ENCODE results near the gene EDDM13.
"Not testable (repeated sequence)": the region's sequence is repeated elsewhere in the genome, so short reads cannot be mapped to it uniquely, and the experiment has no call there.

EDDM13 gene, protein sequence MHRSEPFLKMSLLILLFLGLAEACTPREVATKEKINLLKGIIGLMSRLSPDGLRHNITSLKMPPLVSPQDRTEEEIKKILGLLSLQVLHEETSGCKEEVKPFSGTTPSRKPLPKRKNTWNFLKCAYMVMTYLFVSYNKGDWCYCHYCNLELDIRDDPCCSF

DNA sequence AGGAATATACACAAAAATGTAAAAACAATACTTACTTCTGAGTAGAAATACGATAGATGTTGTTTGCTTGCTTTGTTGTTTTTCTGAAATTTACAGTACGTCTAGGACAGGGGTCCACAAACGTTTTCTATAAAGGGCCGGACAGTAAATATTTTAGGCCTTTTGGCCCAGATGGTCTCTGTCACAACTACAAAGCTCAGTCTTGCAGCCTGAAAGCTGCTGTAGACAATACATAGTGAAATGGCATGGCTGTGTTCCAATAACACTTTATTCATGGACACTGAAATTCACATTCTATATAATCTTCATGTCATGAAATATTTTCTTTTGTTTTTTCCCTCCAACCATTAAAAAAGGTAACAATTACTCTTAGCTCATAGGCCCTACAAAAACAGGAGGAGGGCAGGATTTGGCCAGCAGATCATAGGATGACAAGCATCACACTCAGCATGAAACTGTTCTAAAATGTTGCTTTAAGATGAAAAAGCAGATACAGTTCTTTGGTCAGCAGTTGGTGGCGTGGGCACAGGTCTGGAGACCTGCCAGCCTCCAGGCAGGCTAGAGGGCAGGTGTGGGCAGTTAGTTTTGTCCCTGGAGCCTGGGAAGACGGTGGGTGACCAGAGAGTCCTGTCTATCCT lies at the start of gene EDDM13:
TSS of gene EDDM13 (plus strand) at position 588 of the 638 bp plus-strand sequence. CDS start 87 bp downstream, outside the sequence.
- no peak for DNase-seq

DNA sequence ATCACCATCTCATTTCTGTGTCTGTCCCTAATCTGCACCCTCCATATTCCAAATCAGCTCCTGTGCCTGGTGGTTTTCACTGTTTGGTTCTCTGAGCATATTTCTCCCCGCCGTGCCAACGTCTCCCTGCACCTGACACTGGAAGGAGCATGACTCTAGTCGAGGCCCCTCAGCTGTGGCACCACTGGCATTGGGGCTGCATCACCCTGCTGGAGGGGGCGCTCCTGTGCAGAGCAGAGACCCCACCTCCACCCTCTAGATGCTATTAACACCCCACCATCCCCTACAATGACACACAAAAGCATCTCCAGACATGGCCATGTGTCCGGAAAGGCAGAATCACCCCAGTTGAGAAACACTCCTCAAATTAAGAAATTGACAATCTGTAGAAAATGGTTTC lies 49.6 kb upstream of the EDDM13 start:
- no peak for DNase-seq

DNA sequence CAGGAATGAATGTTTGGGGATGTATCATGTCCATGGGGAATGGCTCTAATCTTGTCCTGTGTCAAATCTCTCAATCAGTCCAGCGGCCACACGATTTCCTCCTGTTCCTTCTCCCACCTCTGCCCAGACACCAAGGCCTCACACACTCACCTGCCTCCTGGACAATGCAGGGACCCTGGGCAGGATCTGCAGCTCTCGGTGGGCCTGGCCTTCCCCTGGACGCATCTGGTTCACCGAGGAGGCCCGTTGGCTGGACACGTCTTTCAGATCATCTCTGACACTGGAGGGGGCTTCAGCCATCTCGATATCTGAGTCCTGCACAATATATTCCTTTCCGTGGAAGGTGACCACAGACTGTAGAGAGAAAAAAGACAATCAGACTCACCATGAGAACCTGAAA lies 49.1 kb upstream of the EDDM13 start:
- no peak for DNase-seq

DNA sequence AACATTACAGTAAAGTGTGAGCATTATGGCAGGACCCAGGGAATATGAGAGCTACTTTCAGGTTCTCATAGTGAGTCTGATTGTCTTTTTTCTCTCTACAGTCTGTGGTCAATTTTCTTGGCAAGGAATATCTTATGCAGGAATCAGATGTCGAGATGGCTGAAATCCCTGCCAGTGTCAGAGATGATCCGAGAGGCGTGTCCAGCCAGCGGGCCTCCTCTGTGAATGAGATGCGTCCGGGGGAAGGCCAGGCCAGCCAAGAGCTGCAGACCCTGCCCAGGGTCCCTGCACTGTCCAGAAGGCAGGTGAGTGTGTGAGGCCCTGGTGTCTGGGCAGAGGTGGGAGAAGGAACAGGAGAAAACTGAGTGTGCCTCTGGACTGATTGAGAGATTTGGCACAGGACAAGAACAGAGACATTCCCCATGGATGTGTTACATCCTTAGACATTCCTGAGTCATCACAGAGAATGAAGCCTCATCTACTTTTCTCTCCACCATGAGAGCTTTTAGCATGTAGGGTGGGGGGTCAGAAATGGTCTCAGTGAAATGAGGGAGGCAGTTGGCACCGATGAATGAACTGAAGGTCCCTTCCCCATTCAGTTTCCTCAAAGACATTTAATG lies 27.3 kb upstream of the EDDM13 start:
- no peak for DNase-seq

DNA sequence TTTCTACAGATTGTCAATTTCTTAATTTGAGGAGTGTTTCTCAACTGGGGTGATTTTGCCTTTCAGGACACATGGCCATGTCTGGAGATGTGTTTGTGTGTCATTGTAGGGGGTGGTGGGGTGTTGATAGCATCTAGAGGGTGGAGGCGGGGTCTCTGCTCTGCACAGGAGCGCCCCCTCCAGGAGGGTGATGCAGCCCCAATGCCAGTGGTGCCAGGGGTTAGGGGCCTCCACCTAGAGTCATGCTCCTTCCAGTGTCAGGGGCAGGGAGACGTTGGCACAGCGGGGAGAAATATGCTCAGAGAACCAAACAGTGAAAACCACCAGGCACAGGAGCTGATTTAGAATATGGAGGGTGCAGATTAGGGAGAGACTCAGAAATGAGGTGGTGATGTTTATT lies 26.8 kb upstream of the EDDM13 start:
- DNase-seq, result not testable (repeated sequence)

DNA sequence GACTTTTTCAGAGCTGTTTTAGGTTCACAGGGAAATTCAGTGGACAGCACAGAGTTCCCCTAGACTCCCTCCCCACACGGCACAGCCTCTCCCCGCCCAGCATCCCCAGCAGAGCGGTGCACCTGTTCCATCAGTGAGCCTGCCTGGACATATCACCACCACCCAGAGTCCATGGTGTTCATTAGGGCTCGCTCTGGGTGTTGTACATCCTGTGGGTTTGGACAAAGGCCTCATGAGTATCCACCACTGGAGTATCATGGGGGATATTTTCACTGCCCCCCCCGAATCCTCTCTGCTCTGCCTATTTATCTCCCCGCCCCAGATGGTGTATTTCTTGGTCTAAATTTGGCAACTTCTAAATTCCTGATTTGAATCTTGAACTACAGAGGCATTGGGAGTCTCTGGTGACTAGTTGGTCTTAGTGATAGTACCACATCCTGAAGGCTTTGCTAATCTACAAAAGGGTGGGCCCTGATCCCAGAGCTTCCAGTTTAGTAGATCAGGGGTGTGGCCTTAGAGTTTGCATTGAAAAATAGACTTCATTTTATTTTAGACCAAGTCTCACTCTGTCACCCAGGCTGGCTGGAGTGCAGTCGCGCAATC lies 23.7 kb upstream of the EDDM13 start:
- DNase-seq, result not testable (repeated sequence)

DNA sequence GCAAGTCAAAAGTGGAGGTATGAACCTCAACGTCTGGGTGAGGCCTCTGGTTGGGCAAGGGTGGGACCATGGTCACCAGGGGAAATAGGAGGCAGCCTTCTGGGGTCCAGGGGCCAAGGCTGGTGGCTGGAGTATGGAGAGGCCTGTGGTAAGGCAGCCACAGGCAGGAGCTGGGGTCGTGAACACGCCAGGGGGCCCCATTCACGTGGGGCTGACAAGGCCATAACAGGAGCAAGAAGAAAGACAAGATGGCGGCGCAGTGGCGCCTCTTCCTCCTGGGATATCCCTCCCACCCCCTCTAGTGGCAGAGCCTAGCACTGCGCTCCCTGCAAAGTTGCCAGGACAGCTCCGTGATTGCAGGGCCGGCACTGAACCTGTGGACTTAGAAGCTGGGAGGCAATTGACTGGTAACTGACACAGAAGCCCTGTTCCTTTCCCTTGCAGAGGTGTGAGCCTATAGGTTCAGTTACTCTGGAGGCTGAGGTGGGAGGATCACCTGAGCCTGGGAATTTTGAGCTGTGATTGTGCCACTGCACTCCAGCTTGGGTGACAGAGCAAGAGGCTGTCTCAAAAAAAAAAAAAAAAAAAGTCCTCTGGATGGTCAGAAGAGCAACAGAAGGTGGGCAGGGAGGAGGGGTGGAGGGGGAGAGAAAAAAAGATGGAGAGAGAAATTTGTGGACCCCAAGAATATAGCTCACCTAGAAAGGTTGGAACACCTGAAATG lies 19.7 kb upstream of the EDDM13 start:
- peak; percentile 73 to 84 (median 80) for DNase-seq

DNA sequence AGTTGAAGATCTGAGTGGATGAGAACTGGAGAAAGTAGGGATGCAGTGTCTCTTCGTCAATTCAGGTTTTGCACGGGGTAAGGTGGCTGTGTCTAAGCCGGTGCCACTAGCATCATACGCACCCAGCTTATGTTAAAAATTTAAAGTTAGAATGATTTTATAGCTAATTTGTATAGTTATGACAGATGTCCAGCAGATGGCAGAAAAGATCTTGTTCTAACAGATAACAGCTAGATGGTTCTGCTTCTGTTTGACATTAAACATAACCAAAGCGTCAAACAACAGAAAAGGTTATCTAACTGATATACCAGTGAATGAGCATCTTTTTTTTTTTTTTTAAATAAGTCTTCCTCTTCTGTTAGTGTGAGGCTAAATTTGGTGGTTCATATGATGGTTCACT lies 18.8 kb upstream of the EDDM13 start:
- peak; percentile 79 to 88 (median 86) for DNase-seq

DNA sequence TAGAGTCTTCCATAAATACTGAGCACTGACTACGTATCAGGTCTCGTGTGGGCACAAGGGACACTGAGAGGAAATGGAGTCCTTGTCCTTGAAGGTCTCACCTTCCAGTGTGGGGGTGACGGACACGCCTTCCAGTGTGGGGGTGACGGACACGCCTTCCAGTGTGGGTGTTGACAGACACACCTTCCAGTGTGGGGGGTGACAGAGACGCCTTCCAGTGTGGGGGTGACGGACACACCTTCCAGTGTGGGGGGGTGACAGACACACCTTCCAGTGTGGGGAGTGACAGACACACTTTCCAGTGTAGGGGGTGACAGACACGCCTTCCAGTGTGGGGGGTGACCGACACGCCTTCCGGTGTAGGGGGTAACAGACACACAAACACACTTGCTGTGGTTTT lies 14.3 kb upstream of the EDDM13 start:
- no peak for DNase-seq

DNA sequence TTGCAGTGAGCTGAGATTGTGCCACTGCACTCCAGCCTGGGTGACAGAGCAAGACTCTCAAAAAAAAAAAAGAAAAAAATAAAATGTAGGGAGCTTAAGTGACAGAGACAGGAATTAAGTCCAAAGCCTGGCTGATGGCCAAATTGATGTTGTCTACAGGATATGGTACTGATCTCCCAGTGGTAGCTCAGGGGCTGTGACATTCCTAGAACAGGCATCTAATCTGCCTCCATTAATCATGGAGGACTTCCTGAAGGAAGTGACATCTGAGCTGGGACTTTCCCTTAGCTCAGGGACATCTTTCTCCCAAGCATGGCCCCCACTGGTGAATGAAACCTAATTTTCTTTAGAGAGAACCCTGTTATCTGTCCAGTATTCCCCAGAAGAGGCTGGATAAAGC lies 11.4 kb upstream of the EDDM13 start:
- DNase-seq, result peak in 2 of 3 donors; percentile 10 to 11

DNA sequence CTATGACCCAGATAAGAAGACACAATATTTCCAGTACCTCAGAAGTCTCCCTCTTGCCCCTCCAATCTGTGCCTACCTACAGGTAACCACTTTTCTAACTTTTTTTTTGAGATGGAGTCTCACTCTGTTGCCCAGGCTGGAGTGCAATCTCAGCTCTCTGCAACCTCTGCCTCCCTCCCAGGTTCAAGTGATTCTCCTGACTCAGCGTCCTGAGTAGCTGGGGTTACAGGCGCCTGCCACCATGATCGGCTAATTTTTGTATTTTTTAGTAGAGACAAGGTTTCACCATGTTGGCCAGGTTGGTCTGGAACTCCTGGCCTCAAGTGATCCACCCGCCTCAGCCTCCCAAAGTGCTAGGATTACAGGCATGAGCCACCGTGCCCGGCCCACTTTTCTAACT lies 10.6 kb upstream of the EDDM13 start:
- DNase-seq, result not testable (repeated sequence)

DNA sequence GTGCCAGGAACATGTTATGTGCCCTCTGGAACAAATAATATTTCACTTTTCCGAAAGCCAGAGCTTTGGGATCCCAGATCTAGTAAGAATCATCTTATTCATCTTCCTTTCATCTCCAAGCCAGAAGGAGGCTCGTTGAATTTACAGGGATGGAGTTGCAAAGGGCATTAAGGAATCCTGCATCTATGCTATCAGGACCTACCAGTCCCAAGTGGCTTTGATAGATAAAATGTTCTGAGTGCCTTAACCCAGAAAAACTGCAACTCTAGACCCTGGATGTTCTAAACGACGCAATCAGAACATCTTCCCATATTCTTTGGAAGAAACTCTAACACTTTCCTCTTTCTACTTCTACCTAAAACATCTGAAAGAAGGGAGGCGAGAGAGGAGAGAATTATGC lies 9.2 kb upstream of the EDDM13 start:
- no peak for DNase-seq

DNA sequence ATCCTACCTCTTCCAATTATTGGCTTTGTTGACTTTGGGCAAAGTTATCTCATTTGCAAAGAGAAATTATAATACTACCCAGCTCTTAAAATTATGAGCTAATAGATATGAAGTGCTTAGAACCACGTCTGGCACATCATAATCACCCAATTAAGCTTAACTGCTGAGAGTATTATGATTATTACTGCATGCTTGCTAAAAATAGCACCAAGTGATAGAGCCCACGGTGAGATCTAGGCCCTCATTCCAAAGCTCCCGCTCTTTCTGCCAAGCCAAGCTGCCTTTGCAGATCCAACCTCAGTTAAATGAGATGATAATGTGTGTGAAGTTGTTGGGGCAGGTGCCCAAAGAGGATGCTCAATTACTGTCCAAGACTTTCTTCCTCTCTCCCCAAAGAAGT lies 6.5 kb upstream of the EDDM13 start:
- no peak for DNase-seq

DNA sequence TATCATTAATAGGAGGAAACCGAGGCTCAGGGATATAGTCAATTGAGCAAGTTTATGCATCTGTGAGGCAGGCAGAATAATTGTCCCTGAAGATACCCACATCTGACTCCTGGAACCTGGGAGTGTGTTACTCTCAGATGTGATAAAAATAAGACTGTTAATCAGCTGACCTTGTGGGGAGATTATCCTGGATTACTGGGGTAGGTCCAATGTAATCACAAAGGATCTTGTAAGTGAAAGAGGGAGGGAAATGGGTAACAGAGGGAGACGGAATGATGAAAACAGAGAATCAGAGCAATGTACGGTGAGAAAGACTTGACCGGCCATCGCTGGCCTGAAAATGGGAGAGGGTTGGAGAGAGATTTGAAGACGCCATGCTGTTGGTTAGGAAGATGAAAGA lies 3.2 kb upstream of the EDDM13 start:
- DNase-seq, result no peak

DNA sequence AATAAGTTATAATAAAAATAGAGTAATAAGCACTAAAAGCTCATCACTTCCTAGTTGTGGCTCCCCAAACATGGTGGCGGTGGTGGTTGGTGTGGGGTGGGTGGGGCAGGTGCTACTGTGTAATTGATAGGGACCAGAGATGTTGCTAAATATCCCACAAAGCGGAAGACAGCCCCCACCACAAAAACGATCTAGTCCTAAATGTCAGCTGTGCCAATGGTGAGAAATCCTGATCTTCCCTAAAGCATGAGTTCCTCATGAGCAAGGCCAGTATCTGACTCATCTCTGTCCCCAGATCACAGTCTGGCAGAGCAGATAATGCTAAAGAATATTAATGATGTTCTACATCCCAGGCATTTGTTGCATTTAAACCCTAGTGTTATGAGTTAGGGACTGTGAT lies 1.9 kb upstream of the EDDM13 start:
- peak; percentile 83 to 88 (median 88) for DNase-seq

DNA sequence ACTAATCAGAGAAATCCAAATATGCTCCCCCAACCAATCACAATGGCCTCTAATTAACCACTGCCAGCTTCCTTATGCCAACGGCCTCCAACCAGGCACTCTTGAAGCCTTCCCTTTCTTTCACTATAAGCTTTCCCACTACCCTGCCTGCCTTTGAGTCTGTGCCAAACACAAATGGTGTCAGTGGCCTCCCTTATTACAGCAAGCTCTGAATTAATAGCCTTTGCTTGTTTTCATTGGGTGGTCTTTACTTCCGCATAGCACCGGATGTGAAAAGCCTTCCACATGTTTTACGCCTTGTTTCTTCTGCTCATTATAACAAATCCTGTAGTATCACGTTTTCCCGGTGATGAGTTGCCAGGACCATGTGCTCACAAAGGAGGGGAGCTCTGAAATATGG lies 1.4 kb upstream of the EDDM13 start:
- peak in 1 of 3 donors; percentile 12 for DNase-seq

DNA sequence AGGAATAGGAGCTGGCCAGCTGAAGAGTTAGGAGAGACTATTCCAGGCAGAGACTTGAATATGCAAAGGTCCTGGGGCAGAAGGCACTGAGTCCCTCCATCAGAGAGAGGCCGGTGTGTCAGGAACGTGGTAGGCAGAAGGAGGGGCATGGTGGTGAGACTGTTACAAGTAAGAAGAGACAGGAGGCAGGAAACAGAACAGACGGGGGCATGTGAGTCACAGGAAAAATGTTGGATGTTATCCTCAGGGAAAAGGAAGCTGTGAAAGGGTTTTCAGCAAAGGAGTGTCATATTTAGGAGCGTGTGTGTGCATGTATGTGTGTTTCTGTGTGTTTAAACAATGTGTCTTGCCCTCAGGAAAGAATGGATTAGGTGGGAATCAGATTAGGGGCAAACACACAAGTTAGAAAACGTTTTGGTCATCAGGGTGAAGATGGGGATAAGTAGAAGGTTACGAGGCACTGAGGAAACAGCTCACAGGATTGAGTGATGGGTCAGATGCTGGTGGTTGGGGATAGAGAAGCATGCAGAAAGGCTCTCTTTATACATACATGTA lies 1.1 kb downstream of the EDDM13 start:
- DNase-seq, result no peak

DNA sequence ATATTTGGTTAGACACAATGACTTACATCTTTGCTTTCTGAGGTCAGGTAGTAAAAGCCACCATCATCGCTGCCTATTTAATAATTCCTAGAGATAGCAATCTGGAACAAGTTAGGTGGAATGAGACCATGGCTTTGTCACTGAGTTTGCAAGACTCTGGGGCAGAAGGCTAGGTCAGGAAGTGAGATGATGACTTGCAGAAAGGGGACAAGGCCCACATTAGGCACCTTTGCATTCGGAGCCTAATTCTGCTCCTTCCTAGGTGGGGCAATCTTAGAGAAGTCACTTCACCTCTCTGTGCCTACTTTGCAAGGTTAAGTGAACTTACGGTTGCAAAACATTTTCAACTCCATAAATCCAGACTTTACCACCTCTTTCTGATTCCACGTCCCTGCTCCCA lies 10.3 kb downstream of the EDDM13 start:
- DNase-seq, result no peak

DNA sequence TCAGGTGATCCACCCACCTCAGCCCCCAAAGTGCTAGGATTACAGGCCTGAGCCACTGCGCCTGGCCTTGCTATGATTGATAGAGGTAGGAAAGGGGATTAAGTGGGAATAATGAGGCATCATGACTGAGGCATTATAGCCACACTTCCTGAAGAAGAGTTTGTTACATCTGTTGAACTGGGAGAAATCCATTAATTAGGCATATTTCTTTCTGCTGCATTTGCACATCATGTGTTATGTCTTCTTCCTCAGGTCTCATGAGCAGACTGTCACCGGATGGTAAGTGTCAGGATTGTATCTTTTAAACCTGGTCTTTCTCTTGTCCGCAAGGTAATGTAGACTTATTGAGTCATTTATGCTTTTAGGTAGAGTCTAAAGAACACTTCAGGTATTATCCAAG lies 12.2 kb downstream of the EDDM13 start:
- DNase-seq, result no peak

DNA sequence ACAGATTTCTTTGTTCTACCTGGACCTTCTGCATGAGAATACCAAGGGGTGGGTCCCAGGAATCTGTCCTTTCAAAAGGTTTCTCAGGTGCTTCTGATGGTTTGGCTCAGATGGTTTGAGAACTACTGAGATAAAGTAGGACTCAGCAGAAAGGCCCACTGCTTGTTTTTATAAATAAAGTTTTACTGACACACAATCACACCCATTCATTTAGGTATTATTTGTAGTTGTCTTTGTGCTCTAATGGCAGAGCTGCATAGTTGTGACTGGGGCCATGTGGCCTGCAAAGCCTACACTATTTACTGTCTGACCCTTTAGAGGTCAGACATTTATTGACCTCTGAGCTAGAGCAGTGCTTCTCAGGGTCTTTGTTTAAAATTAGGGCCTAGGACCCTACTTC lies 17.6 kb downstream of the EDDM13 start:
- DNase-seq, result no peak

DNA sequence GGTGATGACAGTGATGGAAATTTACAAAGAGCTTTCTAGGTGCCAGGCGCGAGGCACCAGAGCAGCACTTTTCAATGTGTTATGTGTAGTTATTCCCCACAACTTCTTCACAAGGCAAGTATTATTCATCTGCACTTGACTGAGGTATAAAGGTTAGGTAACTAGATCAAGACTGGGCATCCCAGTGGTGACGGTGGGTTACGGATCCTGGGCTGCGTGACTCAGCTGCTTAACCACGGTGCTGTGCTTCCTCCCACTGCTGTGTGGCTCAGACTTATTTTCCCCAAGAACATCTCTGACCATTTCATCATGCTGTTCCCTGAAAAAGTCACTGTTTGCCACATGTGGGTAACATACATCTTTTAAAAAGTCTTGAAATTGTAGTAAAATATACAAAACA lies 19.3 kb downstream of the EDDM13 start:
- DNase-seq, result peak; percentile 24 to 56 (median 33)

DNA sequence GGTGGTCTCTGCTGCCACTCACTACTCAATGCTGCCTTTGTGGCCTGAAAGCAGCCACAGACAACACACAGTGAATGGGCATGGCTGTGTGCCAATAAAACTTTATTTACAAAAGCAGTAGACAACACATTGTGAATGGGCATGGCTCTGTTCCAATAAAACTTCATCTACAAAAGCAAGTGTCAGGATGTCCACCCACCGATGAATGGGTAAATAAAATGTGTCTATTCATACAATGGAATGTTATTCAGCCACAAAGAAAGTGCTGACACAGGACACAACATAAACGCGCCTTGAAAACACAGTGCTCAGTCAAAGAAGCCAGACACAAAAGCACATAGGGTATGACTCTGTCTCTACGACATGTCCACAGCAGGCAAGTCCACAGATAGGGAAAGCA lies 22.0 kb downstream of the EDDM13 start:
- DNase-seq, result no peak
